Measurements from ENCODE around the gene ATPAF2. TPM values are rescaled to one million over a fixed set of nuclear protein-coding genes. Genes with fewer than 3 reads are reported as not detected.
"Not testable (repeated sequence)": the region's sequence is repeated elsewhere in the genome, so short reads cannot be mapped to it uniquely, and the experiment has no call there.

The ATPAF2 gene
- polyA plus RNA-seq, 4 donors: 23.6 to 33.8 (median 27.2) TPM

DNA sequence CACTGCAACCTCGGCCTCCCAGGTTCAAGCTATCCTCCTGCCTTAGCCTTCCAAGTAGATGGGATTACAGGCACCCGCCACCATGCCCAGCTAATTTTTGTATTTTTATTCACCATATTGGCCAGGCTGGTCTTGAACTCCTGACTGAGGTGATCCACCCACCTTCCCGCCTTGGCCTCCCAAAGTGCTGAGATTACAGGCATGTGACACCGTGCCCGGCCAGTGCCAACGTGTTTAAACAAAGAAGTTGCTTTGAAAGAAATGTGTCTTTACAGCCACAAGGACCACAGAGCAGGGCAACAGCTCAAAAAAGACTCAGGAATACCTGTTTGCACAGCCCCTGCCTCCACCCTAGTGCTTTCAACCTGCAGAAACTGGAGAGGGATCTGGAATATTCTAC, 25.0 kb downstream of the ATPAF2 start:
- no peak for DNase-seq (ENCODE audit: low read depth in 4 of 4, low spot score in 2 of 4)

- no peak for DNase-seq (ENCODE audit: low read depth in 4 of 4, low spot score in 2 of 4)
These were observed 27.7 kb downstream of the ATPAF2 start for GRCh38 chr17:18011286-18011685.

DNA sequence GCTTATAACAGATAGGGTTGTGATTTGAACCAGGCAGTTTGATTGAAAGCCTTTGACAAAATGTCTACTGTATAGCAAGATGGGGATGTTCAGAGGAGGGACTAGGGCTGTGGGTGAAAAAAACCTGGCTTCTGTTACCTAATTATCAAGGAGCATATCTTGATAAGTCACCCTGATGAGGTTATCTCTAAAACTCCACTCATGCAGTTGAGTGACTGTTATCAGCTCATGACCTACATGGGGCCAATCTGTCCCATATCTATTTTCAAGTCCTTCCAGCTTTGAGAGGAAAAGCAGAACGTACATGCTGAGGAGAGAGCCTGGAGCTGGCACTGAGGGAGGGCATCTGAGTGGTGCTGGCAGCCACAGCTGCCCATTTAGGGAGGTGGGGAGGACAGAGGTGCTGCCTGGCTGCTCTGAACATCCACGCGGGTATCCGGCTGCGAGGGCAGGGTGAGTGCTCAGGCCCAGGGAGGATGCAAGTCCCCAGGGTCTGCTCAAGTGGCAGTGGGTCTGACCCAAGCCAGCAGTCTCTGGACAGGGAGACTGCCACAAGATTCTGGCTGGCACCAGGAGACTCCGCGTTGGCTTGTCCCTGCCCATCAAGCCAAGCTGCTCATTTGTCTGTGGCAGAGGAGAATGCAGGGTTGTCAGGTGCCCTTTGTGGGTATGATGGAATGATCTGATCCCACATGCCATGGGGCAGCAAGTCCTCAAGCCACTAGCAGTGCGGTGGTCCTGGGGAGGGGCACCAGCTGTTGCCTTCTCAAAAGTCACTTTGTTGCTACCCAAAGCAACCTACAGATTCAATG, 29.2 kb downstream of the ATPAF2 start:
- no peak for DNase-seq (ENCODE audit: low read depth in 4 of 4, low spot score in 2 of 4)

GRCh38 chr17:18008496-18009268, 30.3 kb downstream of the ATPAF2 start:
- DNase-seq (ENCODE audit: low read depth in 4 of 4, low spot score in 2 of 4): no peak

- no peak for DNase-seq (ENCODE audit: low read depth in 4 of 4, low spot score in 2 of 4)
These were observed 32.3 kb downstream of the ATPAF2 start for GRCh38 chr17:18006495-18007239.

DNA sequence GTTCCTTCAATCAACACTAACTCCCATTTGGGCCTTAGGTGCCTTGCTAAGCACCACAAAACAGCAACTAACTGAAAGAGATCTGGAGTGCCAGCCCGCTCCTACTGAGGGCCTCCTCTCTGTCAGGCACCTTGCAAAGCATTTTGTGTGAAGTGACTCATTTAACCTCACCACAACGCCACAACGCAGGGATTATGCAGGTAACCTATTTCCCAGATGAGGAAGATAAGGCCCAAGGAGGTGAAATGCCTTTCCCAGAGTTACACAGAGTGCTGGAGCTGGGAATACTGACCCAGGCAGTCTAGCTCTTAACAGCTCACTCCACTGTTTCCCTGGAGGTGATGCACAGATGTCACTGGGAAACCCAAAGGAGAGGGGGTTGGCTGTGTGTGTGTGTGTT, 33.5 kb downstream of the ATPAF2 start:
- no peak for DNase-seq (ENCODE audit: low read depth in 4 of 4, low spot score in 2 of 4)

GRCh38 chr17:18004884-18005305, 34.1 kb downstream of the ATPAF2 start:
- peak in 1 of 4 donors; percentile 16 for DNase-seq (ENCODE audit: low read depth in 4 of 4, low spot score in 2 of 4)

DNA sequence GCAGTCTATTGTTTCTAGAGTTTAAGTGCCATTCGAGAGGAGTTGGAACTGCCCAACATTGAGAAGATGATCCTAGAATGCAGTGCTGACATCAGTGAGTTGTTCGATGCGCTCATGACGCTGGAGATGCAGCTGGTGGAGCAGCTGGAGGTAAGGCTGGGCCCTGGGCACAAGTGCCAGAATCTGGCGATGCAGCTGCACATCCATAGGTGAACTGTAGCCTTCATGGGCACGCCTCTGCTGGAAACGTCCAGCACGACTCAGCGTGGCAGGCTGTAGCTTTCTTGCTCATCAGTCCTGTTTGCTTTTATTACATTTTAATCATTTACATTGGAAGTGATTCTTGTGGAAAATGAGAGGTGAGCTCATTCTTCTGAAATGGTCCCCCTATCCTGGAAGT, 34.6 kb downstream of the ATPAF2 start:
- no peak for DNase-seq (ENCODE audit: low read depth in 4 of 4, low spot score in 2 of 4)

- DNase-seq (ENCODE audit: low read depth in 4 of 4, low spot score in 2 of 4): no peak
These were observed 36.8 kb downstream of the ATPAF2 start for GRCh38 chr17:18002171-18002570.

DNA sequence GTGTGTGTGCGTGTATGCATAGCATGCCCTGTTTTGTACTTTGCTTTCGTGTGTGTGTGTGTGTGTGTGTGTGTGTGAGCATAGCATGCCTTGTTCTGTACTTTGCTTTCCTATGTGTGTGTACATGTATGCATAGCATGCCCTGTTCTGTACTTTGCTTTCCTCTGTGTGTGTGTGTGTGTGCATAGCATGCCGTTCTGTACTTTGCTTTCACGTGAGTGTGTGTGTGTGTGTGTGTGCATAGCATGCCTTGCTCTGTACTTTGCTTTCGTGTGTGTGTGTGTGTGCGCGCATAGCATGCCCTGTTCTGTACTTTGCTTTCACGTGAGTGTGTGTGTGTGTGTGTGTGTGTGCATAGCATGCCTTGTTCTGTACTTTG, 38.9 kb downstream of the ATPAF2 start:
- no peak for DNase-seq (ENCODE audit: low read depth in 4 of 4, low spot score in 2 of 4)

DNA sequence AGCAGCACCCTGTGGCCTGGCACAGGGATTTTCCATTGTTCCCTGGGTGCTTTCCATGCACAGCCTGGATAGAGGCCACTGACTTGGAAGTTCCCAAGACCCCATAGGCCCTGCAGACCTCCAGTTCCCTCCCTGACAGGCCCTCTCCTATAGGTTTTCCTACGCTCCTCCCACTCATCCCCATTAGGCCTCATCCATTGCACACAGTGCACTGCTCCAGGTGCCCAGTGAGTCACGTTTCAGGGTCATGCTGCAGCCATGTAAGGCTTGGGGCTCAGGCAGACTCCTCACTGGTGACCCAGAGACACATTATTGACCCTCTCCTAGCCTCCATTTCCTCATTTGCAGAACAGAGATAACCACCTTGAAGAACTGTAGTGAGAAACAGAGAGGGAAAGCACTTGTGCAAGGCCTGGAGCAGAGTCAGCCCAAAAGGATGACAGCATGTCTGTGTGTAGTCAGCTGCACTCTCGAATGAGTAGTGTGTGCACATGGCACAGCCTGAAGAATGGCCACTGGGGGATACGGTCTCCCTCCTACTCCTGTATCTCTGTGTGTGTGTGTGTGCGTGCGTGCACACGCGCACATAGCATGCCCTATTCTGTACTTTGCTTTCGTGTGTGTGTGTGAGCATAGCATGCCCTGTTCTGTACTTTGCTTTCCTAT, 39.5 kb downstream of the ATPAF2 start:
- no peak for DNase-seq (ENCODE audit: low read depth in 4 of 4, low spot score in 2 of 4)

- no peak for DNase-seq (ENCODE audit: low read depth in 4 of 4, low spot score in 2 of 4)
These were observed 40.0 kb downstream of the ATPAF2 start for GRCh38 chr17:17998934-17999333.

DNA sequence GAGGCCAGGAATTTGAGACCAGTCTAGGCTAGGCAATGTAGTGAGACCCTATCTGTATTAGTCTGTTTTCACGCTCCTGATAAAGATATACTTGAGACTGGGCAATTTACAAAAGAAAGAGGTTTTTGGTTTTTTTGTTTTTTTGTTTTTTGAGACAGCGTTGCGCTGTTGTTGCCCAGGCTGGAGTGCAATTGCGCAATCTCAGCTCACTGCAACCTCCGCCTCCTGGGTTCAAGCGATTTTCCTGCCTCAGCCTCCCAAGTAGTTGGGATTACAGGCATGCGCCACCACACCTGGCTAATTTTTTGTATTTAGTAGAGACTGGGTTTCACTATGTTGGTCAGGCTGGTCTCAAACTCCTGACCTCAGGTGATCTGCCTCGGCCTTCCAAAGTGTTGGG, 43.1 kb downstream of the ATPAF2 start:
- DNase-seq (ENCODE audit: low read depth in 4 of 4, low spot score in 2 of 4): not testable (repeated sequence)

GRCh38 chr17:17994271-17995069, 44.5 kb downstream of the ATPAF2 start:
- DNase-seq (ENCODE audit: low read depth in 4 of 4, low spot score in 2 of 4): no peak

DNA sequence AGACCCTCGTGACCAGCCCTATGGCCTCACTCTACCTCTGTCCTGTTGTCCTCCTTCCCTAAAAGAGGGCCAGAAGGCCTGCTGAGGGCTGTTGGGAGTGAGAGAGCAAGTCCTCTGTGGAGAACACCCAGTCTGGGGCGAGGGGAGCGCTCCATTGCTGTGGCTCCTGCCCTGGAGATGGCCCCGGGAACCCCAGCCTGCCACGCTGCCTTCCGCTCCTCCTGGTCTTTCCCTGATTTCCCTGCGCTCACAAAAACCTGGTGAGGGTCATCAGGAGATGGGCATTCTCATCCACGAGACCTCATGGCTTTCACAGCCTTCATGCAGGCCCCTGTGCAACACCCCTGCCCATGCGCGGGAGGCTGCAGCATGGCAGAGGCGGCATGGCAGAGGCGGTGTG, 45.1 kb downstream of the ATPAF2 start:
- no peak for DNase-seq (ENCODE audit: low read depth in 4 of 4, low spot score in 2 of 4)

- no peak for DNase-seq (ENCODE audit: low read depth in 4 of 4, low spot score in 2 of 4)
These were observed 45.6 kb downstream of the ATPAF2 start for GRCh38 chr17:17993366-17993765.

GRCh38 chr17:17990282-17990681, 48.7 kb downstream of the ATPAF2 start:
- DNase-seq (ENCODE audit: low read depth in 4 of 4, low spot score in 2 of 4): no peak

- no peak for DNase-seq (ENCODE audit: low read depth in 4 of 4, low spot score in 2 of 4)
These were observed 49.4 kb downstream of the ATPAF2 start for GRCh38 chr17:17989618-17990017.

GRCh38 chr17:17989081-17989480, 49.9 kb downstream of the ATPAF2 start:
- DNase-seq (ENCODE audit: low read depth in 4 of 4, low spot score in 2 of 4): no peak

DNA sequence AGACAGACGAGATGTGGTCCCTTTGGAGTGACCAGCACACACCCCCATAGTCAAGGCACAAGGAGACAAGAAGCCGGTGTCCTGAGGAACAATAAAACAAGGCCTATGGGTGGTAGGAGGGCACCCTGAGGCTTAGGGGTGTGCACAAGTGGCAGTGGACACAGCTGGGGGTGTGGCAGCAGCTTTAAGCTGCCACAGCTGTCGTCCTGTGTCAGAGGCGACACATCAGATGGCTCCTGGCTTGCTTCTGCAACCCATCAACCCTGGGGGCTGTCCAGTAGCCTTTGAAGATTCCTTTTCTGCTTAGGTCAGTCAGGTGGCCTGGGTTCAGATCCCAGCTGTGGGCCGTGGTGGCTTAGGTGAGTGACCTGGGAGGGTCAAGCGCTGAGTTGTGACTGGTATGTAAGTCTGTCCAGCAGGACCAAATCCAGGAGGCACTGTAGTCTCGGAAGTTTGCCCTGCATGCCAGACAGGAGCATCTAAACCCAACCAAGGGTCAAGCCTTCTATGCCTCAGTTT, 50.5 kb downstream of the ATPAF2 start:
- DNase-seq (ENCODE audit: low read depth in 4 of 4, low spot score in 2 of 4): no peak
